Frontal cortex (tissue), 4 donors: ENCODE results near the gene RAC3. TPM values are rescaled to one million over a fixed set of nuclear protein-coding genes. Genes with fewer than 3 reads are reported as not detected.
A peak's percentile ranks its signal among the peaks of the same experiment; 100 is the strongest.

Experiments
- DNase-seq, 2 donors: peaks; one replicate each; pipeline ENCODE4 v3.0.0; 2012; ENCODE audit warnings: low spot score in 2 of 2
- FAIRE-seq: peaks from 2 replicates; lab custom pipeline; 2012; peaks lifted over from hg19 to GRCh38; lab: Jason Lieb, UNC
- total RNA-seq: library from RNA; depleted of rRNA; stranded (reverse); fragments of >200 nt; gene quantifications from one replicate; pipeline ENCODE4 v1.2.3, GENCODE V29; 2014
- donor health status: control.
- donor health status: control.
- donor health status: control.

The RAC3 gene
- total RNA-seq = 110 TPM

DNA sequence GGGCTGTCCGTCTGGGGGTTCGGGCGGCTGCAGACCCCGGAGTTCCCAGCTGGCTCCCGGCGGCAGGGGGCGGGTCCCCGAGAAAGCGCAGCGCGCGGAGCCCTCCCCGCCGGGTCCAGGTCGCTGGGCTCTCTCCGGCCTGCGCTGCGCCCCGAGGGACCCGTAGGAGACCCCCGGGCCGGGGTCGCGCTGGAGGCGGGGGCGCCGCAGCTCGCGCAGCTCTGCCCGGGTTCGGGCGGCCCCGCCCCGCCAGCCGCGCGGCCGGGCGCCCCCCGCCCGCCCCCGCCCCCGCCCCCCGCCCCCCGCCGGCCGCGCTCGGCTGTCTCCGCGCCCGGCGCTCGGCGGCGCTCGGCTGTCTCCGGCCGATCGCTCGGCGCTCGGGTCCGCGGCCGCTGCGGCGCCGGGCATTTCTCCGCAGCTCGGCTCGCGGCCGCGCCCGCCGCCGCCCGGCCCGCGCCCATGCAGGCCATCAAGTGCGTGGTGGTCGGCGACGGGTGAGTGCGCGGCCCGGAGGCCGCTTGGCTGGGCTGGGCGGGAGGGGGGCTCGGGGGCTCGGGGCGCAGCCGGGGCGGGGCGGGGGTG lies at the start of gene RAC3:
Gene RAC3 (plus strand): TSS at position 376 of the 582 bp plus-strand sequence. CDS start 84 bp downstream, at position 460.
- peak in 1 of 2 donors; percentile 69 for DNase-seq
- FAIRE-seq = no peak

DNA sequence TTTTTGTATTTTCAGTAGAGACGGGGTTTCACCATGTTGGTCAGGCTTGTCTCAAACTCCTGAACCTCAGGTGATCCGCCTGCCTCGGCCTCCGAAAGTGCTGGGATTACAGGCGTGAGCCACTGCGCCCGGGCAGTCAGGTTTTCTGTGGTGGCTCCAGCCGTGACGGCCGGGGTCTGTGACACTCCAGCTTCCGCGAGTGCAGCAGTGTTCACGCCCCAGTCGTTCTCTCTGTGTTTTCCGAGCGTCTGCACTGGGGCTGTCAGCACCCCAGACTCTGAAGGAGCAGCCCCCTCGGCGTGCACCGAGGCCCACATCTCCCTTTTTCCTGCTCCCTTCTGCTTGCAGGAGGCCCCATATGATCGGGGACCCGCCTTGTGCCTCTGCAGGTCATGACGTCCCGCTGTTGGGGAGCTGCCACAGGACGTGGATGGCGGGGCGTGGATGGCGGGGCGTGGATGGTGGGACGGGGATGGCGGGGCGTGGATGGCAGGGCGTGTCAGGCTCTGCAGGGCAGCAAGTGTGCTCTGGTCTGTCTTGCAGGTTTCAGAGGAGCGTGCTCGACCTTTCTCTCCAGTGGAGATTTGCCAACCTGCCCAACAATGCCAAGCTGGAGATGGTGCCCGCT lies 48.4 kb upstream of the RAC3 start:
- FAIRE-seq (no peak), DNase-seq (no peak)

DNA sequence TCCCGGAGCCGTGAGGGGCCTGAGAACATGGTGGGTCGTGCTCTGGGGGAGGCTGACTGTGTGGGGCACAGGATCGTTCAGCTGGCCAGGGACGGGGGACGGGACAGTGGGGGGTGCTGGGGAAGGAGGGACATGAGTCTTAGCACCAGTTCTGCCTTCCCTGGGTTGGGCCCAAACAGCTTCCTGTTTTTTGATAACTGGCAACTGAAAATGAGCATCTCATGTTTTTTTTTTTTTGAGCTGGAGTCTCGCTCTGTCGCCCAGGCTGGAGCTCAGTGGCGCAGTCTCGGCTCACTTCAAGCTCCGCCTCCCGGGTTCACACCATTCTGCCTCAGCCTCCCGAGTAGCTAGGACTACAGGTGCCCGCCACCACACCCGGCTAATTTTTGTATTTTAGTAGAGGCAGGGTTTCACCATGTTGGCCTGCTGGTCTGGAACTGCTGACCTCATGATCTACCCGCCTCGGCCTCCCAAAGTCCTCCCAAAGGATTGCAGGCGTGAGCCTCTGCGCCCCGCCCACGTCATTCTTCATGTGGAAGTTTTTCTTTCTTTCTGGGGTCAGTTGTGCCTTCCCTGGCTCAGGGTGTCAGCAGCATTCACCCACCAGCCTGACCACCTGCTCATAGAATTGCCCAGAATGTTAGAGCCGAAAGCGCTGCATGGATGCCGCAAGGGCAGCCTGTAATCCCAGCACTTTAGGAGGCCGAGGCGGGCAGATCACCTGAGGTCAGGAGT lies 47.7 kb upstream of the RAC3 start:
- FAIRE-seq = no peak
- no peak for DNase-seq

DNA sequence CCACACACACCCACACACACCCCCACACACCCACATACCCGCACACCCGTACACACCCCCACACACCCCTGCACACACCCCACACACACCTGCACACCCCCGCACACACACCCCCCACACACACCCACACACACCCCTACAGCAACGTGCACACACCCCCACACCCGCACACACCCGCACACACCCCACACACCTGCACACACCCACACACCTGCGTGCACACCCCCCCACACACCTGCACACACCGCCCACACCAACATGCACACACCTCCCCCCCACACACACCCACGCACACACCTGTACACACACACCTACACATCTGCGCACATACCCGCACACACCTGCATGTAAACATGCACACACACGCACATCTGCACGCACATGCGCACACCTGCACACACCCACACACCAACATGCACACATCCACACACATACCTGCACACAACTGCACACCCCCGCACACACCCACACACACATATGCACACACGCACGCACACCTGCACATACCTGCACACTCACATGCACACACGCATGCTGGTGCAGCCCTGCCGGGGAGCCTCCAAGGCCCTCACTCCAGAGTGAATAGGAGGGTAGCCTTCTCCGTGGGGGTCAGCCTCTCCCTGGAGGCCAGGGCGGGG lies 46.6 kb upstream of the RAC3 start:
- FAIRE-seq = no peak

DNA sequence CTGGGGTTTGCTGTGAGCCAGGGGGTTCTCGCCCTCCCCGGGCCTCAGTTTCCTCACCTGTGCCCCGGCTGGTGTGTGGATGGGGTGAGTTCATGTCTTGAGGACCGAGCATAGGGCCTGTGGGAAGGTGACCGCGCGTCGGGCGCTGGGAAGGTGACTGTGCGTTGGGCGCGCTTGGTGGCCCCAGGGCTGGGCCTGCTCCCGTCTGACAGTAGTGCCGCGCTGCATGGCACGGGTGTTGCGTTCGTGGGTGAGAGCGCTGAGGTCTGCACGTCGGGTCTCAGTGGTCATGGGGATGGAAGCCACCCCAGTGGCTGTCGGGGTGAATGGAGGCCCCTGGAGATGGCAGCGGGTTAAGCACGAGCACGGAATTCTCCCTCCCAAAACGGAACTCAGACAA lies 44.9 kb upstream of the RAC3 start:
- no peak for DNase-seq
- FAIRE-seq = no peak

More for the DNA sequence above, 46.6 kb upstream of the RAC3 start:
- DNase-seq = no peak

DNA sequence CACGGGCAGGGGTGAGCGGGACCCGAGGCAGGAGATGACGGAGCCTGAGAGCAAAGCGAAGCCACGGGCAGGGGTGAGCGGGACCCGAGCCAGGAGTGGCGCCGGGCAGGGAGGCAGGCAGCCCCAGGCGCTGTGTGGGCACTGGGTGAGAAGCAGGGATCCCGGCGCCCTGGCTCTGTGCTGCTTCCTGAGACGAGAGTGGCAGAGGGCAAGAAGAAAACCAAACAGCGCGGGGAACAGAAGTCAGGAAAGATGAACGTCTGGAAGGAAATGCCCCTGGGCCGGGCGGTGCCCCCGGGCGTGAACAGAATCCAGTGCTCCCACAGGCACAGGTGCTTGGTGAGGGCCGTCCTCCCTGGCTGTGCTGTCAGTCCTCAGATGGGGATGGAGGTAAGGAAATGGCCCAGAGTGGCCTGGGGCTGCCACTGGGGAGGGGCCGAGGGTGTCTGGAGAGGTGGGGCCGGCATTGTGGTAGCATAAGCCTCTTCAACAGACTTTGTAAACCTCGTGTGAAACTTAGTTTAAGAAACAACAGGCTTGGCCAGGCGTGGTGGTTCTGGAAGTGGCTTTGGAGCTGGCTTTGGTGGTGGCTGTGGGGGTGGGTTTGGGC lies 44.2 kb upstream of the RAC3 start:
- FAIRE-seq (no peak), DNase-seq (no peak)

DNA sequence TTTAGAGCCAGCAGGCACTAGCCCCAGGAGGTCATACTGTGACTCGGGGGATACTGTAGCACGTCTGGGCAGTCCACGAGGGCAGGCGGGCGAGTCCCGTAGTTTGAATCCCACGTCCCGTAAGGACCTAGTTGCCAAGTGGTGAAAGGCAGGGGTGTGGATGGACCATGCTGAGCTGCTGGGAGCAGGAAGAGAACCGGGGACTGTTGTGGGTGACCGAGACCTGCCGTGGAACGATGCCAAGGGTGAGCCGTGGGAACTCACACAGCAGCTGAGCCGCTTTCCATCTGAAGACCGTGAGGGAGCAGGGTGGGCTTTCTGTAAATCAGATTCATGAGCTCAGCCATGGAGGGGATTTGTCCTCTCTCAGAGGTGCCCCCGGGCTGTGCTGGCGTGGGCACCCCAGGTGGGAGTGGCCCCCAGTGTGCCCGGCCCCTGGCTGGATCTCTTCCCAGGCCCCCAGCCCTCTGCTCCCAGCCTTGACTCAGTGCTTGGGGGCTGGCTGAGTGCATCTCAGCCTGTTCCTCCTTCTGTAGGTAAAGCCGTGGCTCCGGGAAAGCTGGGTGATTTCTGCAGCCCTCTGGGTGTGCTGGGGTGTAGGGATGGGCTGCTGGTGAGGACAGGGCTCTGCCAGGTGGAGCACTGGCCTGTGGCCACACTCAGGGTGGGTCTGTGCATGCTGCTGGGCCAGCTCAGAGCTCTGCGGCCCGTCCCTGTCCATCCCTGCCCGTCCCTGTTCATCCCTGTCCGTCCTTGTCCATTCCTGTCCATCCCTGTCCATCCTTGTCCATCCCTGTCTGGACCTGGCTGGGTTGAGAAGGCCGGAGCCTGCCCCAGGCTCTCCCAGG lies 40.4 kb upstream of the RAC3 start:
- FAIRE-seq (no peak), DNase-seq (no peak)

DNA sequence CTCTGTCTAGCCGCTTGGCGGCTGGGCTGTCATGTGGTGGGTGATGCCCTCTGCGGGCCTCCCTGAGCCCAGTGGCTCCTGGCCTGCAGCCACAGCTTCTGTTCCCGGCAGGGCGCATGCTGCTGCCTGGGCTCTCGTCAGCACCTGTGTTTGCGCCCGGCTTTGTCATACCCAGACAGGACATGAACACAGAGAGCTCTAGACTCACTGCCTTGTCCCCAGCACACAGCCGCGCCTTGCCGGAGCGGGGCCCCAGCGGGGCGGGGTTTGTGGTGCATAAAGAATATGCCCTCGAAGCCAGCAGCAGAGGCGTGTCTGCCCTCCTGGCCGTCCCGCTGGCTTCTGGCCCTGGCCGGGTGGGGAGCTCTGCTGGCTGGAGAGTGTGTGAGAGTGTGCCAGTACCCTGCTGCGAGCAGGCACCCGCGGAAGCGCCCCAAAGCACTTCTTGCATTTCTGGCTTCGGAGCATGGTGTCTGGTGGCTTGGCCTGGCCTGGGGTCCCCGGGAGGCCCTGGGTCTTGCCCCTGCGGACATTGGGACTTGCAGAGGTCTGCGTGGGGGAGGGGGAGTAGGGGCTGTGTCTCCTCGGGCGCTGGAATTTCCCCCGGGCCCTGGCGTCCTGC lies 39.7 kb upstream of the RAC3 start:
- no peak for DNase-seq
- no peak for FAIRE-seq

DNA sequence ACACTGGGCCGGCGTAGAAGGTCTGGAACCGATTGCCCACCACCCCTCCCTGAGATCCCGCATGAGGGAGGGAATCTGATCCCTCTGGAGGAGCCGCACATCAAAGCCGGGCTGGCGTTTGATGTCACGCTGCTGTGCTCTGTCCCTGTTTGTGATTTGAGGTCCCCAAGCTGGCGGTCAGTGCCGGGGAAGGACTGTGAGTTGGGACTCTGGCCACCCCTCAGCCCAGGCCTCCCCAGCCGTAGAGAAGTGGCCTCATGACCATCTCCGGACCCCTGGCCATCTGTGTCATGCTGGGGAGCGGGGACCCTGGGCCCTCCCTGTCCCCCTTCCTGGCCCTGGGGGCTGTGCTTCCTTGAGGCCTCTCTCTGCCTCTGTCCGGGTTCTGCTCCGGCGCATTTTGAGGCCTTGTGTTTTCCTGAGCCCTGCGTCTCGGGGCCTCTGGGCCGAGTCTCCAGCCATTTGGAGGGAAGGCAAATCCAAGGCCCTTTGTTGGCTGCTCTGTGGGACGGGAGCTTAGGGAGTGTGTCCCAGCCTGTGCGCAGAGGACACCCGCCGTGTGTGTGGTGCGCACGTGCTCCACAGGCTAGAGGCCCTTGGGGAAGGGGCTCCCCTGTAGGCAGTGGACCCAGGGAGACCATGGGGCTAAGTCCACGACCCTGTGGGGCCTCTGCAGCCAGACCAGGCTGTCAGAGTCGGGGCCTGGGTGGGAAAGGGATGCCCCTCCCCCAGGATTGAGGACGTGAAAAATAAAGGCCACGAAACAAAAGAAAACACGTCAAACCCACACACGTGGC lies 39.0 kb upstream of the RAC3 start:
- no peak for FAIRE-seq
- no peak for DNase-seq

DNA sequence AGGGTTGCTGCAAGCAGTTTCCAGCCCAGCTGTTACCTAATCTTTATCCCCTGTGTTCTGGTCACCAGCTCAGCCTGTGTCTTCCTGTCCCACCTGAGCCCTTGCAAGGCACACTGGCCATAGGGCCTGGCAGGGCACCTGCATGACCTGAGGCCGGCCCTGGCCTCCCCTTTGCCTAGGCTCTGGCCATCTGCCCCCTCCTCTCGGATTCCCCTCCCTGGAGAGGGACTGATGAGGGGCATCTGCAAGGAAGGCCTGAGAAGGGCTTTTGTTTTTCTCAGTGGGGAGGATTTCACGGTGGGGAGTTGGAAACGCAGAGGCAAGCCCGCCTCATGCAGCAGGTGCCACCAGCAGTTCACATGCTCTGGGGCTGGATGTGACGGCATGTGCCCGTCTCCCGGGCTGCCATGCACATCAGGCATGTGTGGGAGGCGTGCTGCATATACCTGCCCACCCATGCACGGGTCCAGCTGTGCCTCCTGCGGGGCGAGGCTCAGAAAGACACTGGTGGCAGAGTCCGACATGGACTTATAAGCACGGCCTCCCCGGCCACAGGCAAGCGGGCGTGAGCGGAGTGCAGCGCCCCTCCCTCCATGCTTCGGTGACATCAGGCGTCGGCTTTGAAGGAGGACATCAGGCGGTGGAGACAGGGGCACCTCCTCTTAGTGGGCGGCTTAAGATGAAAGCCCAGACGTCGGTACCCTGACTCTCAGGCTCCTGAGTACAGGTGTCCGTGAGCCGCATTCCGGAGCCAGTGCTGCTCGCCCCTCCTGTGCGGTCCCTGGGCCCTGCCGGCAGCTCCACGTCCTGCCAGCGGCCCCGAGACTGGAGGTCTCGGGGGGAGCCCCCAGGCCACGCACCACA lies 37.5 kb upstream of the RAC3 start:
- FAIRE-seq = no peak
- DNase-seq = no peak

DNA sequence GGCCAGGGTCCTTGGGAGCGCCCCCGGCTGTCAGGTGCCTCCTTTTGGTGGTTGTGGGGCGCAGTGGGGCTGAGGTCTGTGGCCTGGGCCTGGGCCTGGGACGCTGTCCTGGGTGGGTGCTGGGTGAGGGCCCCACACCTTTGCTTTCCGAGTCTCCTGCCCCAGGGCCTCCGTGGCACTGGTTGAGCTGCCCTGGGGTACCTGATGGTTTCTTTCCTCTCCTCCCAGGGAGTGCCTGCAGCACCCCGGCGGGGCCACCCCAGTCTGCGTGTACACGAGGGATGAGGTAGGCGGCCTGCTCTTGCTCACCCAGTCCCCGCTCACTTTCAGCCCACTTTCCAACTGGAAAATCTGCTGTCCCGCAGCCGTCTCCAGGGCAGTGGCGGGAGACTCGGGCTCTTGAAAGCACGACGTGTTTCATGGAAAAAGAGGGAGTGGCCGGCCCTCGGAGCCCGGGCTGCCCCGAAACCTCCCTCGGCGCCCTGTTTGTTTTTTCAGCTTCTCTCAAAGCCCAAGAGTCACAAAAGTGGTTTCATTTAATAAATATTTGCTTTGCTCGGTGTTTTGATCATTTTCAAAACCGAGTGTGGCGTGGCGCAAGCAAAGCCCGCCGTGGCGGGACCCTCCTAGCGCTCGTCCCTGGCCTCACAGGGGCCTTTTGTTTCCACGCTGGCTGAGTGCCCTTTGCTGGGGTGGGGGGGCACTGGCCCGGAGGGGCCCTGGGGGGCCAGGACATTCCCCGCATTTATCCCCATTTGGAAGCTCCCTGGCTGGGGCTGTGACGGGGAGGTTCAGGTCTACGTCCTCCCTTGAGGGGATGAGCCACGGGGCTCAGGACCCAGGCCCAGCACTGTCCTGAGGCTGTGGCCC lies 36.6 kb upstream of the RAC3 start:
- no peak for FAIRE-seq
- no peak for DNase-seq

DNA sequence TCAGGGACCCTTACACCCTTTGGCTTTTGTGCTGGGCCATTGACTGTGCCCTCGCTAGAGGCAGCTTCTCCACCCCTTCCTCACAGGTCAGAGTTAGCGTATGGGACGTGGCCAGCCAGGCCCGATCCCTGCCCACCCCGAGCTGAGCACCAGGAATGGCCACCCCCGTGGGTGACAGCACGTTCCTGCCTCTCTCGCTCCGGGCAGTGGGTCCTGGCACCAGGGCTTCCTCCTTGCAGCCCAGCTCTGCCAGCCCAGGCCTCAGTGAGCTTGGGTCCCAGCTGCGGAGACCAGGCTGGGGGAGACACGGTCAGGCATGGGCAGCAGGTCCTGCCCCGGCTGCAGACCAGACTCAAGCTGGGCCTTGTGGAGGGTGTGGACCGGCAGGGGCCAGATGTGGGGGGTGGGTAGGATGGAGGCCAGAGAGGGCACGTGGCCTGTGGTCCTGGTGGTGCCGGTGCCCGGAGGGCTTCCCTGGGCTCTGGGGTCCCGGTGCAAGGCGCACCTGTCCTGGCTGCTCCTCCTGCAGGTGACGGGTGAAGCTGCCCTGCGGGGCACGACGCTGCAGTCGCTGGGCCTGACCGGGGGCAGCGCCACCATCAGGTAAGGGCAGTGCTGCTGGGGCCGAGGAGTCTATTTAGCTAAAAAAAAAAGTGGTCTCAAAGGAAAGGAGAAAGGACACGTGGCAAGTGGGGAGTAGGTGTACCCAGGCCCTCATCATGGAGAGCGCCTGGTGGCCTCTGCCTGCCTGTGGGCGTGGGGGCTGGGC lies 35.8 kb upstream of the RAC3 start:
- no peak for FAIRE-seq

DNA sequence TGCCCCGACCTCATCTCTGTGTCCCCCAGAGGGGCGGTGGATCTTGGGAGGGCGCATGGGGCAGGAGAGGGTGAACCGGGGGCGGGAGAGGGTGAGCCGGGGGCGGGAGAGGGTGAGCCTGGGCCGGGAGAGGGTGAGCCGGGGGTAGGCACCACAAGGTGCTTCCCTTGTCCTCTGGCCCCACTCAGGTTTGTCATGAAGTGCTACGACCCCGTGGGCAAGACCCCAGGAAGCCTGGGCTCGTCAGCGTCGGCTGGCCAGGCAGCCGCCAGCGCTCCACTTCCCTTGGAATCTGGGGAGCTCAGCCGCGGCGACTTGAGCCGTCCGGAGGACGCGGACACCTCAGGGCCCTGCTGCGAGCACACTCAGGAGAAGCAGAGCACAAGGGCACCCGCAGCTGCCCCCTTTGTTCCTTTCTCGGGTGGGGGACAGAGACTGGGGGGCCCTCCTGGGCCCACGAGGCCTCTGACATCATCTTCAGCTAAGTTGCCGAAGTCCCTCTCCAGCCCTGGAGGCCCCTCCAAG lies 35.2 kb upstream of the RAC3 start:
- DNase-seq (no peak), FAIRE-seq (no peak)

More for the DNA sequence above, 35.8 kb upstream of the RAC3 start:
- no peak for DNase-seq

DNA sequence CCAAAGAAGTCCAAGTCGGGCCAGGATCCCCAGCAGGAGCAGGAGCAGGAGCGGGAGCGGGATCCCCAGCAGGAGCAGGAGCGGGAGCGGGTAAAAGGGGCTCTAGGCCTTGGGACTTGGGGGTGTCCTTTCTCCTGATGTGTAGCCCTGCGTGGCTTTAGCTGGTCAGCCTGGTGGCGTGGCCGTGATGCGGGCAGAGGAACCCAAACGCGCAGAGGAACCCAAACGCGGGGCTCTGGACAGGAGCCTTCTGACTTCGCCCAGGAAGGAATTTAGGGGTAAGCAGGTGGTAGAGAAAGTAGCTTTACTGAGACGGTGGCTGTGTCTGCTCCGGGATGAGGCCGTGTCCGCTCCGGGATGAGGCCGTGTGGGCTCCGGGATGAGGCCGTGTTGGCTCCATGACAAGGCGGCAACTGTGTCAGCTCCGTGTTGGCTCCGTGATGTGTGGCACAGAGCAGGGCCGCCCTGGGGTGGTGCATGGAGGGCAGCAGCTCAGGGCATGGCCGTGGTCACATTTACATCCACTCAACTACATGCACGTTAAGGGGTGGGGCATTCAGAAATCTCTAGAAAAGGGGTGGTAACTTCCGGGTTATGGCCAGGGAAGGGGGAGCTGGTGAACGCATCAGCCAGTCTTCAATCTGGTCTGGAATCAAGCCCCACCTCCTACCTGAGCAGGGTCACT lies 34.6 kb upstream of the RAC3 start:
- DNase-seq = no peak
- no peak for FAIRE-seq

DNA sequence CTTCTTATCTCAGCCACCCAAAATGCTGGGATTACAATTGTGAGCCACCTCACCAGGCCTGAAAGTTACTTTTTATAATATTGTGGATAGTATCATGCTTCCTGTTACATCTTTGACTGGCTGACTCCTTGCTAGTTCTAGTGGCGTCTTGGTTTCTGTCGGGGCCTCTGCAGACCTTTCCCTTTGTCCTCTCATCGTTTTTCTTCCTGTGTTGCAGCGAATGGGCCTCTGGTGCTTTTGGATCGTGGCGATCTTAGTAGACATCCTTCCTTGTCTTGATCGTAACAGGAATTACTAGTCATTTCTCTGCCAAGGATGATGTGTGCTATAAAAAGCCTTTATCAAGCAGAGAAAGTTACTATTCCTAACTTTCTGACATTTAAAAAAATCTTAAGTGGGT lies 33.3 kb upstream of the RAC3 start:
- FAIRE-seq = no peak
- no peak for DNase-seq
